CD14-positive monocyte (primary cell): ENCODE measurements around the gene GMDS. TPM values are rescaled to one million over a fixed set of nuclear protein-coding genes. Genes with fewer than 3 reads are reported as not detected.

Experiments used
- DNase-seq, 3 donors: peaks; one replicate each; pipeline ENCODE4 v3.0.0-alpha.2; 2011 to 2022
- H2AFZ ChIP-seq: 2 replicates; pipeline ENCODE4 v1.6.0; 2012; ENCODE audit warnings: mild to moderate bottlenecking, low read depth, low read length, inconsistent platforms; ENCODE audit not compliant: insufficient read depth, poor library complexity, severe bottlenecking
- H3K27ac ChIP-seq, 2 donors: 1 replicate in 1 of 2; 2 replicates in 1 of 2; pipeline ENCODE4 v1.5.1; 2012 to 2013; ENCODE audit warnings: low read length in 2 of 2, control low read depth in 1 of 2, inconsistent platforms in 1 of 2, low read depth in 1 of 2, mild to moderate bottlenecking in 1 of 2
- H3K27me3 ChIP-seq, 2 donors: one replicate each; pipeline versions ENCODE4 v1.6.0 to v1.6.1; 2011 to 2013; ENCODE audit warnings: low read length in 2 of 2; ENCODE audit not compliant: control insufficient read depth in 2 of 2, insufficient read depth in 2 of 2
- H3K36me3 ChIP-seq, 2 donors: replicated peaks in 1 of 2; 1 replicate in 1 of 2; 2 replicates in 1 of 2; pipeline versions ENCODE4 v1.5.1 to v1.6.1; 2012 to 2013; ENCODE audit warnings: low read length in 2 of 2, control low read depth in 1 of 2, inconsistent platforms in 1 of 2, mild to moderate bottlenecking in 1 of 2; ENCODE audit not compliant: insufficient read depth in 2 of 2, control insufficient read depth in 1 of 2
- H3K4me1 ChIP-seq, 2 donors: 1 replicate in 1 of 2; 2 replicates in 1 of 2; pipeline versions ENCODE4 v1.5.1 to v1.6.1; 2012 to 2013; ENCODE audit warnings: low read length in 2 of 2, control low read depth in 1 of 2, inconsistent platforms in 1 of 2, mild to moderate bottlenecking in 1 of 2, moderate library complexity in 1 of 2; ENCODE audit not compliant: insufficient read depth in 2 of 2, control insufficient read depth in 1 of 2
- H3K4me2 ChIP-seq: replicated peaks from 2 replicates; pipeline ENCODE3; 2012; ENCODE audit warnings: low read length, moderate library complexity, mild to moderate bottlenecking; ENCODE audit not compliant: poor library complexity, severe bottlenecking; ENCODE audit errors: extremely low read depth
- H3K4me3 ChIP-seq, 3 experiments: fragments of 200-600 bp in 1 of 3; sonication (generic) in 1 of 3; replicated peaks in 1 of 3; 1 replicate in 2 of 3; 2 replicates in 1 of 3; pipeline ENCODE4 v1.5.1; 2011 to 2013; ENCODE audit warnings: low read length in 3 of 3, mild to moderate bottlenecking in 3 of 3, control low read depth in 2 of 3, low read depth in 2 of 3, inconsistent platforms in 1 of 3, moderate library complexity in 1 of 3
- H3K79me2 ChIP-seq: 2 replicates; pipeline ENCODE4 v1.6.0; 2012; ENCODE audit warnings: mild to moderate bottlenecking, control low read depth, inconsistent platforms, low read length, moderate library complexity; ENCODE audit not compliant: insufficient read depth
- H3K9ac ChIP-seq: 2 replicates; pipeline ENCODE4 v1.6.0; 2017; ENCODE audit warnings: low read length, mild to moderate bottlenecking; ENCODE audit not compliant: insufficient read depth, poor library complexity, severe bottlenecking
- H3K9me3 ChIP-seq, 2 donors: replicated peaks in 1 of 2; 1 replicate in 1 of 2; 2 replicates in 1 of 2; pipeline versions ENCODE4 v1.5.1 to v1.6.1; 2012 to 2013; ENCODE audit warnings: low read length in 2 of 2, control low read depth in 1 of 2; ENCODE audit not compliant: control insufficient read depth in 1 of 2, insufficient read depth in 1 of 2
- H4K20me1 ChIP-seq: 2 replicates; pipeline ENCODE4 v1.6.0; 2012; ENCODE audit warnings: mild to moderate bottlenecking, low read length, control low read depth, moderate library complexity; ENCODE audit not compliant: insufficient read depth
- H3K27ac Mint-ChIP-seq, 7 donors: one replicate each; pipeline ENCODE4 v1.8.0; 2020; ENCODE audit warnings: mild to moderate bottlenecking in 7 of 7, mixed read lengths in 7 of 7, moderate library complexity in 6 of 7, inconsistent platforms in 2 of 7
- H3K27me3 Mint-ChIP-seq, 3 donors: one replicate each; pipeline ENCODE4 v1.8.0; 2021 to 2022; ENCODE audit warnings: low read depth in 3 of 3, mild to moderate bottlenecking in 3 of 3, mixed read lengths in 3 of 3, moderate library complexity in 3 of 3, inconsistent platforms in 1 of 3
- H3K36me3 Mint-ChIP-seq, 2 donors: one replicate each; pipeline ENCODE4 v1.8.0; 2020; ENCODE audit warnings: mixed read lengths in 2 of 2, inconsistent platforms in 1 of 2, mild to moderate bottlenecking in 1 of 2
- H3K4me1 Mint-ChIP-seq: one replicate; pipeline ENCODE4 v1.8.0; 2020; ENCODE audit warnings: mild to moderate bottlenecking, mixed read lengths
- H3K4me3 Mint-ChIP-seq, 2 donors: one replicate each; pipeline ENCODE4 v1.8.0; 2020; ENCODE audit warnings: mild to moderate bottlenecking in 2 of 2, mixed read lengths in 2 of 2, moderate library complexity in 1 of 2
- H3K9me3 Mint-ChIP-seq, 7 donors: one replicate each; pipeline ENCODE4 v1.8.0; 2020 to 2022; ENCODE audit warnings: mixed read lengths in 7 of 7, mild to moderate bottlenecking in 6 of 7, moderate library complexity in 6 of 7, inconsistent platforms in 2 of 7
- WGBS: methylation state at CpG from one replicate; pipeline ENCODE4 v1.1.5; 2013; ENCODE audit warnings: missing lambda C conversion rate; ENCODE audit not compliant: insufficient coverage; 5-methylcytosine and 5-hydroxymethylcytosine counted together
- intact Hi-C, 2 donors: fragments of 100-400 bp; cut with micrococcal nuclease; formaldehyde crosslinking; loops; one replicate each; pipeline versions ENCODE4 v1.15.0 to v1.15.1; 2023
- polyA plus RNA-seq, 3 donors: library from polyadenylated mRNA; depleted of rRNA in 1 of 3; unstranded in 2 of 3; stranded (reverse) in 1 of 3; fragments of 300-500 nt in 2 of 3; fragments of >200 nt in 1 of 3; fragmentation: Illumina TruSeq in 2 of 3; gene quantifications; 1 replicate in 2 of 3; 2 replicates in 1 of 3; pipeline ENCODE4 v1.2.3, GENCODE V29; 2012 to 2021
- TF ChIP-seq, protein P1 (sequence below): fragments of 200-600 bp; IDR thresholded peaks from one replicate; pipeline ENCODE4 v1.8.0; 2022; ENCODE audit warnings: antibody characterized with exemption, mild to moderate bottlenecking

The GMDS gene
- polyA plus RNA-seq, 3 donors, result 10.5 to 19.9 (median 17.6) TPM

DNA sequence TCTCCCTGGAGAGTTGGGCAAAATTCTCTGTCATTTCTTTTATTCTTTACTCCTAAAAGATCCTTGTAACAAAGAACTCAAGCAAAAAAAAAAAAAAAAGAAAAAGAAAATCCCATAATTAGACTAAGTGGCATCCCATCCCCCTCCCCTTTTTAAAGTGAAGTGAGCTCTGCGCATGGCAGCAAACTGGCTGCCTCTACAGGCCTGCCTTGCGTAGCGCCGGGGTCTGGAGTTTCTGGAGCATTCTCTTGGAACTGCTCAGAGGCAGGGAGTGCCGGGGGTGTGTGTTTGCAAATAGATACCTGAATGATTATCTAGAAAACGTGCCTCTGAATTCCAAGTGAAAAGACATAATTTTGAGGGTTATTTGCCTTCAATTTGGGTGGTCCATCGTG, 587.6 kb downstream of the GMDS start:
- no peak overlapping the region for H3K9ac ChIP-seq
- H3K4me2 ChIP-seq, result no peak overlapping the region
- H3K4me1 ChIP-seq, result peaks cover 4 to 8% of the 10 kb centered on the region in 2 donors
- H3K27ac ChIP-seq, result no peak overlapping the region
- Mint-ChIP-seq H3K4me1 (peaks cover 12% of the 10 kb centered on the region), H3K27me3 (peaks cover 12 to 13% (median 12%) of the 10 kb centered on the region in 3 donors), H3K9me3 (peaks cover 0 to 3% (median 0%) of the 10 kb centered on the region in 7 donors), H3K27ac (no peak overlapping the region), H3K4me3 (no peak overlapping the region), H3K36me3 (peaks cover 3 to 14% of the 10 kb centered on the region in 2 donors)
- intact Hi-C loops, result no loop called here
- 97% methylated on average over 5 of the region's 7 CpGs for WGBS
- no peaks in the 10 kb centered on the region for H4K20me1 ChIP-seq
- H3K27me3 ChIP-seq, result peaks cover 0 to 7% of the 10 kb centered on the region in 2 donors
- H3K36me3 ChIP-seq, result no peaks in the 10 kb centered on the region
- no peaks in the 10 kb centered on the region for H3K9me3 ChIP-seq
- H2AFZ ChIP-seq, result no peak overlapping the region
- no peak overlapping the region for H3K4me3 ChIP-seq
- H3K79me2 ChIP-seq, result no peaks in the 10 kb centered on the region
- TF ChIP-seq, protein P1, sequence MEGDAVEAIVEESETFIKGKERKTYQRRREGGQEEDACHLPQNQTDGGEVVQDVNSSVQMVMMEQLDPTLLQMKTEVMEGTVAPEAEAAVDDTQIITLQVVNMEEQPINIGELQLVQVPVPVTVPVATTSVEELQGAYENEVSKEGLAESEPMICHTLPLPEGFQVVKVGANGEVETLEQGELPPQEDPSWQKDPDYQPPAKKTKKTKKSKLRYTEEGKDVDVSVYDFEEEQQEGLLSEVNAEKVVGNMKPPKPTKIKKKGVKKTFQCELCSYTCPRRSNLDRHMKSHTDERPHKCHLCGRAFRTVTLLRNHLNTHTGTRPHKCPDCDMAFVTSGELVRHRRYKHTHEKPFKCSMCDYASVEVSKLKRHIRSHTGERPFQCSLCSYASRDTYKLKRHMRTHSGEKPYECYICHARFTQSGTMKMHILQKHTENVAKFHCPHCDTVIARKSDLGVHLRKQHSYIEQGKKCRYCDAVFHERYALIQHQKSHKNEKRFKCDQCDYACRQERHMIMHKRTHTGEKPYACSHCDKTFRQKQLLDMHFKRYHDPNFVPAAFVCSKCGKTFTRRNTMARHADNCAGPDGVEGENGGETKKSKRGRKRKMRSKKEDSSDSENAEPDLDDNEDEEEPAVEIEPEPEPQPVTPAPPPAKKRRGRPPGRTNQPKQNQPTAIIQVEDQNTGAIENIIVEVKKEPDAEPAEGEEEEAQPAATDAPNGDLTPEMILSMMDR, result no peak
- DNase-seq, result no peak

DNA sequence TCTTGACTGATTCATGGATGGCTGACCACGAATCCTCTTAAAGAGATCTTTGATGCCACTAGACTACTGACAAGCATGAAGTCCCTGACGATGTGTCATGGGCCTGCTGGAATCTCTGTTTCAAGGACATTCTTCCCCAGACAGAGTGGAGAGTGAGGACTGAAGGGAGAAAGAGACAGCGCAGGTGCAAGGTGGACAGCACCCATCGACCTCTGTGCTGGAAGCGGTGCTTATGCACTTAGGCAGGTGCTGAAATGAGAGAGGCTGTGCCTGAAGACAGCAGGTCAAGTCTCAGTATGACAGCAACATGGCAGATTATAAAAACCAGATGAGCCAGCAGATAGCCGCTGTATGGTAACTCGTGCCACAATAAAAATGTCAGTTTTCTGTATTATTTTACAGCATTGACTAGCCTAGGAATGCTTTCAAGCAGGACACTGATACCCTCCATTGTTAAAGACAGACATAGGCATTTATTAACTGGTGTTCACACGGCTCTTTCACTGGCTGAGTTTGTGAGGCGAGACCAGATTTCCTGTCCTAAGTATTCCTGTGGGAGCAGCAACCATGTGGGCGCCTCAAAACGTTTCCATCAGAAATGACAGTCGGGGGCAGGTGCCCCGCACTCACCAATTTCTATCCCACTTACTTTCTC, 588.2 kb downstream of the GMDS start:
- H3K36me3 Mint-ChIP-seq, result peaks cover 3 to 11% of the 10 kb centered on the region in 2 donors
- no peak for DNase-seq
- Histone ChIP-seq H2AFZ (no peak overlapping the region), H3K79me2 (no peaks in the 10 kb centered on the region), H3K4me2 (no peak overlapping the region), H3K9ac (no peak overlapping the region), H3K4me1 (peaks cover 4 to 8% of the 10 kb centered on the region in 2 donors), H4K20me1 (no peaks in the 10 kb centered on the region), H3K27ac (no peak overlapping the region), H3K36me3 (no peaks in the 10 kb centered on the region), H3K27me3 (peaks cover 0 to 5% of the 10 kb centered on the region in 2 donors), H3K9me3 (no peaks in the 10 kb centered on the region), H3K4me3 (no peak overlapping the region)
- peaks cover 11 to 13% (median 12%) of the 10 kb centered on the region in 3 donors for H3K27me3 Mint-ChIP-seq
- TF ChIP-seq, protein P1, result no peak
- WGBS, result 84% methylated on average over 8 of the region's 13 CpGs
- intact Hi-C loops, result no loop called here
- no peak overlapping the region for H3K4me3 Mint-ChIP-seq
- H3K27ac Mint-ChIP-seq, result no peak overlapping the region
- peaks cover 12% of the 10 kb centered on the region for H3K4me1 Mint-ChIP-seq
- peaks cover 0 to 3% (median 0%) of the 10 kb centered on the region in 7 donors for H3K9me3 Mint-ChIP-seq
